ENCODE data around the gene CYB561. TPM values are rescaled to one million over a fixed set of nuclear protein-coding genes. Genes with fewer than 3 reads are reported as not detected.

CYB561 gene
- total and polyA plus RNA-seq, 2 donors, result 13.5 to 17.9 TPM

- Histone ChIP-seq H3K4me3 (ENCODE audit: low read depth, low read length) (no peak overlapping the region), H3K4me1 (ENCODE audit: insufficient read depth) (no peaks in the 10 kb centered on the region), H3K36me3 (ENCODE audit: insufficient read depth) (no peaks in the 10 kb centered on the region), H3K27ac (ENCODE audit: low read depth) (no peak overlapping the region)
- DNase-seq (ENCODE audit: extremely low spot score), result no peak
- 93% methylated on average over 16 of the region's 16 CpGs for WGBS
These were observed 37.8 kb upstream of the CYB561 start for GRCh38 chr17:63483655-63484575.

- Histone ChIP-seq H3K4me3 (ENCODE audit: low read depth, low read length) (no peak overlapping the region), H3K27ac (ENCODE audit: low read depth) (no peak overlapping the region), H3K4me1 (ENCODE audit: insufficient read depth) (no peaks in the 10 kb centered on the region), H3K36me3 (ENCODE audit: insufficient read depth) (no peaks in the 10 kb centered on the region)
- 80% methylated on average over 10 of the region's 10 CpGs for WGBS
- DNase-seq (ENCODE audit: extremely low spot score), result no peak
These were observed 36.9 kb upstream of the CYB561 start for GRCh38 chr17:63483038-63483437.

GRCh38 chr17:63482509-63482908 is 36.4 kb upstream of the CYB561 start:
- no peak for DNase-seq (ENCODE audit: extremely low spot score)
- Histone ChIP-seq H3K4me1 (ENCODE audit: insufficient read depth) (peaks cover 3% of the 10 kb centered on the region), H3K4me3 (ENCODE audit: low read depth, low read length) (no peak overlapping the region), H3K36me3 (ENCODE audit: insufficient read depth) (no peaks in the 10 kb centered on the region), H3K27ac (ENCODE audit: low read depth) (no peak overlapping the region)
- WGBS, result 89% methylated on average over 16 of the region's 16 CpGs

GRCh38 chr17:63481488-63481870 is 35.4 kb upstream of the CYB561 start:
- Histone ChIP-seq H3K36me3 (ENCODE audit: insufficient read depth) (no peaks in the 10 kb centered on the region), H3K4me1 (ENCODE audit: insufficient read depth) (peaks cover 3% of the 10 kb centered on the region), H3K4me3 (ENCODE audit: low read depth, low read length) (no peak overlapping the region), H3K27ac (ENCODE audit: low read depth) (no peak overlapping the region)
- 85% methylated on average over 16 of the region's 16 CpGs for WGBS
- DNase-seq (ENCODE audit: extremely low spot score), result no peak

- no peak for DNase-seq (ENCODE audit: extremely low spot score)
- Histone ChIP-seq H3K4me3 (ENCODE audit: low read depth, low read length) (no peak overlapping the region), H3K27ac (ENCODE audit: low read depth) (no peak overlapping the region), H3K4me1 (ENCODE audit: insufficient read depth) (peaks cover 3% of the 10 kb centered on the region), H3K36me3 (ENCODE audit: insufficient read depth) (no peaks in the 10 kb centered on the region)
- 72% methylated on average over 11 of the region's 11 CpGs for WGBS
These were observed 34.9 kb upstream of the CYB561 start for GRCh38 chr17:63480826-63481487.

DNA sequence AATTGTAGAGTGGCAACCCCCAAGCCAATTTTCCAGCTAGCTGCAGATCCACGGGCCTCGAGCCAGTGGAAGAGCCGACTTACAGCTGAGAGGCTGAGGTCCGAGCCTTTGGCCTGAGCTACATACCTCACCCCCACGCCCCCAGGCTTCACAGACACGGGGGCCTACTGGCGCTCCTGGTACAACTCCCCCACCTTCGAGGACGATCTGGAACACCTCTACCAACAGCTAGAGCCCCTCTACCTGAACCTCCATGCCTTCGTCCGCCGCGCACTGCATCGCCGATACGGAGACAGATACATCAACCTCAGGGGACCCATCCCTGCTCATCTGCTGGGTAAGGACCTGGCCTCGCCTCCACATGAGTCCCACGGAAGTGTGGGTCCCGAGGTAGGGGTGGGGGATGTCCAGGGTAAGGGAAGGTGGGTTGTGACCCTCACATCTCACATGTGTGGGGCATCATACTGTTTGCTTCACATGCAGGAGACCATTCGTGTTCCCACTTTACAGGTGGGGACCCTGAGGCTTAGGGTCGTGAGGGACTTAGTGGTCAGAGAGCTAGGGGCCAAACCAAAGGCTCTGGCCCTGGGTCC is 34.2 kb upstream of the CYB561 start:
- Histone ChIP-seq H3K27ac (ENCODE audit: low read depth) (no peak overlapping the region), H3K4me1 (ENCODE audit: insufficient read depth) (peaks cover 3% of the 10 kb centered on the region), H3K4me3 (ENCODE audit: low read depth, low read length) (no peak overlapping the region), H3K36me3 (ENCODE audit: insufficient read depth) (no peaks in the 10 kb centered on the region)
- no peak for DNase-seq (ENCODE audit: extremely low spot score)
- 89% methylated on average over 21 of the region's 21 CpGs for WGBS

- Histone ChIP-seq H3K4me3 (ENCODE audit: low read depth, low read length) (no peak overlapping the region), H3K27ac (ENCODE audit: low read depth) (no peak overlapping the region), H3K4me1 (ENCODE audit: insufficient read depth) (peaks cover 3% of the 10 kb centered on the region), H3K36me3 (ENCODE audit: insufficient read depth) (no peaks in the 10 kb centered on the region)
- DNase-seq (ENCODE audit: extremely low spot score), result no peak
- WGBS, result 80% methylated on average over 17 of the region's 17 CpGs
These were observed 33.5 kb upstream of the CYB561 start for GRCh38 chr17:63479495-63480184.

DNA sequence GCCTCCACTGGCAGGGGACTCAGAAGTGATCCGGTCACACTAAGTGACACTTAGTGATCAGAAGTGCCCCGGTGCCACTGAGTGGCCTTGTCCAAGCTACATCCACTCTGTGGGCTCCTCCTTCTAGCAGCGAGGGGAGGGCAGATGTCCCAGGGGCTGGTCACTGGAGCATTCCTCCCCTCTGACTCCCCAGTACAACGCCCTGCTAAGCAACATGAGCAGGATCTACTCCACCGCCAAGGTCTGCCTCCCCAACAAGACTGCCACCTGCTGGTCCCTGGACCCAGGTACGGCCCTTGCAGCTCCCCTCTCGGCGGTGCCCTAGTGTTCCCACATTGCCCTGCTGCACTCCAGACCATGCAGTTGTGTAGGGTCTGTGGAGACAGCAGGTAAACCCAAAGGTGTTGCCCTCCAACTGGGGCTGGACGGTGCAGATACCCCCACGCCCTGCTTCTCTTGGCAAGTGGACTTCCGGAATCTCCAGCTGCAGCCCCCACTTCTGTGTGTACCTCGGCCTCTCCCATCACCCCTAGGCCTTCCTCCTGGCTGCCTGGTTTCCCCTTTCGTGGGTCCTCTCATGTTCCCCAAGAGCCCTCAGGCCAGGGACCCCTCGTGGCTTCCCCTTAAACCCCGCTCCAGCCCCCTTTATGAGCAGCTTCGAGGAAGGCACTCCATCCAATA is 32.8 kb upstream of the CYB561 start:
- peaks cover 3% of the 10 kb centered on the region for H3K4me1 ChIP-seq (ENCODE audit: insufficient read depth)
- WGBS, result 49% methylated on average over 16 of the region's 16 CpGs
- DNase-seq (ENCODE audit: extremely low spot score), result no peak

DNA sequence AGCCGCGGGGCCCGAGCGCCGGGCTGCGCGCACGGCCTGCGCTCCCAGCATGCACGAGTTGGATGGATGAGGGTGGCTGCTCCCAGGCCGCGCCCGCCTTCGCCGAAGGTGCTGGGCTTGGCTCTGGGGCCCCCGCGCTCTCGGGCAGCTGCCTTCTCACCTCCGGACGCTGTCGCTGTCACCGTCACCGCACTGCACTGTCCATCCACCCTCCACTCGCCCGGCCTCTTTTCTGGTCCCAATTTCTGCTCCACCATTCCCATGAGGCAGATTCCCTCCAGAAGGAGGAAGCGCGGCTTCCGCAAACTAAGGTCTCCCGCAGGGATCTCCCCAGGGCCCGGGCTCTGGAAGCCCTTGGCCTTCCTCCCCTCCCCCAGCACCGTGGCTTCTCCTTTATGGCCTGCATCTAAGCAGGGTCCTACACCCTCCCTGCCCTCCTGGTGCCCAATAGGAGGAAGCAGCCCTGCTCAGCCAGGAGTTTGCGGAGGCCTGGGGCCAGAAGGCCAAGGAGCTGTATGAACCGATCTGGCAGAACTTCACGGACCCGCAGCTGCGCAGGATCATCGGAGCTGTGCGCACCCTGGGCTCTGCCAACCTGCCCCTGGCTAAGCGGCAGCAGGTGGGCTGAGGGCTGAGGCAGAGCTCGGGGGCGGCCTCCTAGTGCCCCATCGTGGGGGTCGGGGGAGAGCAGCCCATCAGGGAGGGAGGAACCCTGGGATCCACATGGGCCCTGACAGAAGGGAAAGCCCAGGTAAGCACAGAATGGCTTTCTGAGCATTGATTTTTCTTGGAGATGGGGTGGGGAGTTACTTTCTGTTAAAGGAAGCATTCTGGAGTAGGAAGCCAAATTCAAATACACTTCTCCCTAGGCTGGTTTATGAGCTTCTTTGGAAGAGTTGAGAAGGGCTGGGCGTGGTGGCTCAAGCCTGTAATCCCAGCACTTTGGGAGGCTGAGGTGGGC is 31.7 kb upstream of the CYB561 start:
- 9% methylated on average over 44 of the region's 44 CpGs for WGBS
- Histone ChIP-seq H3K4me3 (ENCODE audit: low read depth, low read length) (peak overlapping the region; percentile 49), H3K27ac (ENCODE audit: low read depth) (no peak overlapping the region), H3K4me1 (ENCODE audit: insufficient read depth) (peaks cover 3% of the 10 kb centered on the region), H3K36me3 (ENCODE audit: insufficient read depth) (no peaks in the 10 kb centered on the region)
- DNase-seq (ENCODE audit: extremely low spot score), result no peak

More for the DNA sequence above, 32.8 kb upstream of the CYB561 start:
- Histone ChIP-seq H3K4me3 (ENCODE audit: low read depth, low read length) (no peak overlapping the region), H3K36me3 (ENCODE audit: insufficient read depth) (no peaks in the 10 kb centered on the region), H3K27ac (ENCODE audit: low read depth) (no peak overlapping the region)

DNA sequence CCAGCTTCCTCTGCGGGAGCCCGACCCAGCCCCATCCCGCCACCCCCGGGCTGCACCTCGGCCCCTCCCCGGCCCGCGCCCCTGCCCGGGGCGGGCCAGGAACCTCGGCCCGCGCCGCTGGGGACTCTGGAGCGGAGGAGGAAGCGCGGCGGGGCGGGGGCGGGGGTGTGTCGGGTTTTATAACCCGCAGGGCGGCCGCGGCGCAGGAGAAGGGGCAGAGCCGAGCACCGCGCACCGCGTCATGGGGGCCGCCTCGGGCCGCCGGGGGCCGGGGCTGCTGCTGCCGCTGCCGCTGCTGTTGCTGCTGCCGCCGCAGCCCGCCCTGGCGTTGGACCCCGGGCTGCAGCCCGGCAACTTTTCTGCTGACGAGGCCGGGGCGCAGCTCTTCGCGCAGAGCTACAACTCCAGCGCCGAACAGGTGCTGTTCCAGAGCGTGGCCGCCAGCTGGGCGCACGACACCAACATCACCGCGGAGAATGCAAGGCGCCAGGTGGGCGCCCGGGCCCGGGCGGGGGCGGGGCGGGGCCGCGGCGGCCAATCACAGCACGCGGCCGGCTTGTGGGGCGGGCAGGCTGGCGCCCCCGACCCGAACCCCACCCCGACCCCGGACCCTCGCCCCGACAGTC is 30.9 kb upstream of the CYB561 start, which contains the start of gene ACE:
Gene ACE, plus strand, starts transcription at position 208 of the 626 bp plus-strand sequence. Its CDS starts 34 bp downstream, at position 242.
- peak within 1 kb of the TSS; percentile 49 for H3K4me3 ChIP-seq (ENCODE audit: low read depth, low read length)
- no peaks in the 10 kb centered on the region for H3K36me3 ChIP-seq (ENCODE audit: insufficient read depth)
- no peak for DNase-seq (ENCODE audit: extremely low spot score)
- peaks cover 3% of the 10 kb centered on the region for H3K4me1 ChIP-seq (ENCODE audit: insufficient read depth)
- 1% methylated on average over 78 of the region's 78 CpGs for WGBS
- H3K27ac ChIP-seq (ENCODE audit: low read depth), result no peak within 1 kb of the TSS

DNA sequence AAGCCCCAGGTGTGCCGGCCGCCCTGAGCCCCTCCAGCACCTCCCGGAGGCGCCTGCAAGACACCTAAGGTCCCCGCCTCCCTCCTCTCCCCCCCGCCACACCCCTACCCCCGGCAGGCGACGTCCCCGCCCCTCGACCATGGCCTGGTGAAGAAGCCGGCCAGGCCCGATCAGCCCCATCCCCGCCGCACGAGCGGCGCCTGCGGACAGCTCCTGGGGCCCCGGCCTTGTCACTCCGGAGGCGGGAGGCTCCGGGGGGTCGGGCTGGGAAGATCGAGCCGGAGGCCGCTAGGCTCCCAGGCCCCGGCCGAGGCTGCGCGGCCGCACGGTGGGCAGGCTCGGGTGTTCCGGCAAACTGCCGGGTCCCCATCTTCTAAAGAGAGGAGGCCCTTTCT is 30.4 kb upstream of the CYB561 start:
- Histone ChIP-seq H3K36me3 (ENCODE audit: insufficient read depth) (no peaks in the 10 kb centered on the region), H3K4me3 (ENCODE audit: low read depth, low read length) (peak overlapping the region; percentile 49), H3K27ac (ENCODE audit: low read depth) (no peak overlapping the region), H3K4me1 (ENCODE audit: insufficient read depth) (peaks cover 3% of the 10 kb centered on the region)
- WGBS, result 2% methylated on average over 36 of the region's 36 CpGs
- no peak for DNase-seq (ENCODE audit: extremely low spot score)
